OCI-LY3 (cell line): ENCODE data around the gene LPCAT2.

Experiments
- CTCF ChIP-seq: fragments of 200-600, 300-600 bp; sonication (generic); IDR thresholded peaks from 2 replicates; pipeline ENCODE4 v1.5.1; 2014; ENCODE audit warnings: antibody characterized with exemption, low read length, low read depth
- EZH2phosphoT487 ChIP-seq: fragments of 200-600 bp; shearing (Covaris generic); IDR thresholded peaks from 2 replicates; pipeline ENCODE4 v1.6.1; 2018; ENCODE audit warnings: antibody characterized with exemption, mixed run types, low read depth

- no peak for TF ChIP-seq CTCF
- no peak for TF ChIP-seq EZH2phosphoT487
Observed at GRCh38 chr16:55561319-55561848, 52.5 kb downstream of the LPCAT2 start.
